Naive thymus-derived CD4-positive, alpha-beta T cell (primary cell): ENCODE data around the gene PSAT1. TPM values are rescaled to one million over a fixed set of nuclear protein-coding genes. Genes with fewer than 3 reads are reported as not detected.
A peak's percentile ranks its signal among the peaks of the same experiment; 100 is the strongest.

ENCODE experiments used
- ATAC-seq: fragments of 150-1000 bp; cut with Tn5 transposase; 2 replicates; pipeline ENCODE4 v1.10.0; 2021; ENCODE audit warnings: mild to moderate bottlenecking, moderate library complexity
- CTCF ChIA-PET: fragments of 350-600 bp; sonication (Branson Sonifier 250); formaldehyde crosslinking; loops from one replicate; lab custom pipeline; 2021; ENCODE audit warnings: antibody characterized with exemption; lab: Charles Lee
- POLR2A ChIA-PET: fragments of 350-600 bp; sonication (Branson Sonifier 250); formaldehyde crosslinking; loops from one replicate; lab custom pipeline; 2021; ENCODE audit warnings: antibody characterized with exemption, inconsistent platforms; lab: Charles Lee
- DNase-seq, 9 donors: peaks; one replicate each; pipeline versions ENCODE4 v3.0.0 to v3.0.0-alpha.2; 2020 to 2022; ENCODE audit warnings: mixed read lengths in 1 of 9
- H3K27ac ChIP-seq: one replicate; pipeline ENCODE4 v1.7.0; 2013; ENCODE audit warnings: mild to moderate bottlenecking, low read depth, low read length, moderate library complexity
- H3K27me3 ChIP-seq, 2 donors: one replicate each; pipeline ENCODE4 v1.7.0; 2013; ENCODE audit warnings: low read length in 2 of 2, mild to moderate bottlenecking in 2 of 2, moderate library complexity in 2 of 2; ENCODE audit not compliant: control insufficient read depth in 2 of 2, insufficient read depth in 2 of 2
- H3K36me3 ChIP-seq, 3 experiments: 1 replicate in 2 of 3; 2 replicates in 1 of 3; pipeline ENCODE4 v1.7.0; 2013; ENCODE audit warnings: low read length in 3 of 3, mild to moderate bottlenecking in 3 of 3, moderate library complexity in 1 of 3; ENCODE audit not compliant: insufficient read depth in 3 of 3, control insufficient read depth in 2 of 3
- H3K4me1 ChIP-seq, 2 donors: one replicate each; pipeline ENCODE4 v1.7.0; 2013; ENCODE audit warnings: low read length in 2 of 2, mild to moderate bottlenecking in 2 of 2, moderate library complexity in 1 of 2; ENCODE audit not compliant: control insufficient read depth in 2 of 2, insufficient read depth in 2 of 2
- H3K4me3 ChIP-seq: 2 replicates; pipeline ENCODE4 v1.7.0; 2013; ENCODE audit warnings: mild to moderate bottlenecking, low read length
- H3K9me3 ChIP-seq, 3 experiments: 1 replicate in 2 of 3; 2 replicates in 1 of 3; pipeline ENCODE4 v1.7.0; 2013; ENCODE audit warnings: low read length in 3 of 3; ENCODE audit not compliant: control insufficient read depth in 2 of 3
- H3K27ac Mint-ChIP-seq, 9 donors: one replicate each; pipeline ENCODE4 v1.8.0; 2020 to 2022; ENCODE audit warnings: mixed read lengths in 9 of 9, mild to moderate bottlenecking in 8 of 9, moderate library complexity in 5 of 9, inconsistent platforms in 2 of 9
- H3K27me3 Mint-ChIP-seq, 5 donors: one replicate each; pipeline ENCODE4 v1.8.0; 2021 to 2022; ENCODE audit warnings: mixed read lengths in 5 of 5, mild to moderate bottlenecking in 1 of 5
- H3K36me3 Mint-ChIP-seq, 5 donors: one replicate each; pipeline ENCODE4 v1.8.0; 2020 to 2022; ENCODE audit warnings: mixed read lengths in 5 of 5, mild to moderate bottlenecking in 3 of 5, inconsistent platforms in 1 of 5
- H3K4me1 Mint-ChIP-seq, 7 donors: one replicate each; pipeline ENCODE4 v1.8.0; 2020 to 2022; ENCODE audit warnings: mixed read lengths in 7 of 7, mild to moderate bottlenecking in 3 of 7, inconsistent platforms in 1 of 7
- H3K4me3 Mint-ChIP-seq, 10 donors: one replicate each; pipeline ENCODE4 v1.8.0; 2020 to 2022; ENCODE audit warnings: mild to moderate bottlenecking in 10 of 10, mixed read lengths in 10 of 10, moderate library complexity in 6 of 10, inconsistent platforms in 2 of 10
- H3K9me3 Mint-ChIP-seq, 11 donors: one replicate each; pipeline ENCODE4 v1.8.0; 2020 to 2022; ENCODE audit warnings: mixed read lengths in 11 of 11, mild to moderate bottlenecking in 4 of 11, inconsistent platforms in 1 of 11, moderate library complexity in 1 of 11
- intact Hi-C, 2 donors: fragments of 100-400 bp; cut with micrococcal nuclease; formaldehyde crosslinking; loops; one replicate each; pipeline ENCODE4 v1.15.1; 2023
- polyA plus RNA-seq, 2 donors: library from polyadenylated mRNA; unstranded; fragments of 300-500 nt; fragmentation: Illumina TruSeq; gene quantifications; one replicate each; pipeline ENCODE4 v1.2.3, GENCODE V29; 2021
- total RNA-seq, 6 experiments: library from RNA in 5 of 6; stranded (reverse) in 5 of 6; gene quantifications; 1 replicate in 5 of 6; 2 replicates in 1 of 6; pipeline ENCODE4 v1.2.3 and lab custom pipeline; 2021 to 2026

Gene PSAT1
- total RNA-seq (10 to 100 TPM in 2 of 5 experiments, 1 to 10 TPM in 3; 1.6 to 65.2 (median 9.5) TPM), polyA plus RNA-seq (10 to 100 TPM; 14.2 to 20.6 TPM), total RNA-seq (lab: John Stamatoyannopoulos, UW) (2.4 reads per million, percentile 12 among the genes with 10 or more reads in this experiment)

GRCh38 chr9:78296893-78297671 lies at the start of gene PSAT1:
TSS of gene PSAT1 (plus strand) at chr9:78297125. CDS start at chr9:78297211, 86 bp downstream.
- CTCF ChIA-PET, result interaction anchor here (0.6 to 1.9 kb wide), 3 partner anchors 13 to 1903 kb away, joined by 3 to 5 read pairs (median 3); partner anchors contain the start of gene RFK
- intact Hi-C loops, result loop anchor here (1.0 to 10.0 kb wide), 10 partner anchors 36 to 1274 kb away; partner anchors contain the start of genes CEP78 (in 2 of the 2), TLE4 (in 2 of the 2), VPS13A (in 2 of the 2) and GNAQ (in 1 of the 2)

DNA sequence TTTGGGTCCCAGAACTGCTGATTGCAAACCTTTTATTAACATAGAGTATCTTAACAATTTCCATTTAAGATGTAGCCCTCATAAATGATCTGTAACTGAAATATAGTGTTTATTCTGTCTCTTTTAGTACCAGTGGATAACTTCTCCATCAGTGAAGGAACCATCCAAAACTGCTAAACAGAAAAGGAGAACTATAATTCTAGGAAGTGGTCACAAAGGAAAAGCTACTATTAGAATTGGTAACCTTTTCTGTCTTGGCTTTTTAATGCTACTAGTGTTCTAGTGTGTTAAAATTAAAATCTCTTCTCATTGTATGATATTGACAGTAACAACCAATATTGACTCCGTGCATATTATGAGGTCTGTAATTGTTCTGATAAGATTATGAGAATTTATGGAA lies 48.3 kb upstream of the PSAT1 start:
- H3K27ac Mint-ChIP-seq, result peak overlapping the region in 1 of 9 donors; percentile 40
- no peaks in the 10 kb centered on the region for H3K9me3 Mint-ChIP-seq
- no peak overlapping the region for H3K27ac ChIP-seq
- H3K4me3 ChIP-seq, result no peak overlapping the region
- ATAC-seq, result no peak
- ChIA-PET CTCF (interaction anchor here (0.9 kb wide), 1 partner anchor 9 kb away, joined by 3 read pairs; no protein-coding TSS in a partner anchor), POLR2A (no interaction called here)
- no peaks in the 10 kb centered on the region for H3K4me1 ChIP-seq
- H3K27me3 Mint-ChIP-seq, result no peaks in the 10 kb centered on the region
- H3K27me3 ChIP-seq, result no peaks in the 10 kb centered on the region
- peaks cover 7 to 50% (median 20%) of the 10 kb centered on the region in 5 donors for H3K36me3 Mint-ChIP-seq
- no peaks in the 10 kb centered on the region for H3K9me3 ChIP-seq
- intact Hi-C loops, result no loop called here
- H3K36me3 ChIP-seq, result peaks cover 0 to 18% (median 11%) of the 10 kb centered on the region in 3 experiments
- H3K4me1 Mint-ChIP-seq, result peaks cover 0 to 14% (median 0%) of the 10 kb centered on the region in 7 donors
- DNase-seq, result no peak
- no peak overlapping the region for H3K4me3 Mint-ChIP-seq

More at GRCh38 chr9:78296893-78297671, at the start of gene PSAT1:
- Mint-ChIP-seq H3K36me3 (peaks cover 0 to 16% (median 5%) of the 10 kb centered on the region in 5 donors), H3K4me1 (peaks cover 21 to 59% (median 44%) of the 10 kb centered on the region in 7 donors), H3K4me3 (peak within 1 kb of the TSS; percentile 86 to 95 (median 92)), H3K27me3 (peaks cover 0 to 5% (median 0%) of the 10 kb centered on the region in 5 donors), H3K9me3 (no peaks in the 10 kb centered on the region), H3K27ac (peak within 1 kb of the TSS; percentile 60 to 95 (median 81))
- Histone ChIP-seq H3K4me1 (peaks cover 4 to 8% of the 10 kb centered on the region in 2 donors), H3K4me3 (peak within 1 kb of the TSS; percentile 86), H3K36me3 (no peaks in the 10 kb centered on the region), H3K9me3 (no peaks in the 10 kb centered on the region), H3K27ac (peak within 1 kb of the TSS; percentile 56), H3K27me3 (no peaks in the 10 kb centered on the region)
- DNase-seq (peak; percentile 69 to 91 (median 88)), ATAC-seq (peak; percentile 99)
- POLR2A ChIA-PET, result interaction anchor here (0.5 to 1.6 kb wide), 4 partner anchors 60 to 1120 kb away, joined by 3 to 4 read pairs (median 3); partner anchors contain the start of gene VPS13A

GRCh38 chr9:78249542-78249941 lies 47.4 kb upstream of the PSAT1 start:
- H3K4me1 Mint-ChIP-seq, result peaks cover 0 to 14% (median 0%) of the 10 kb centered on the region in 7 donors
- DNase-seq, result no peak
- Histone ChIP-seq H3K4me3 (no peak overlapping the region), H3K27ac (no peak overlapping the region), H3K4me1 (no peaks in the 10 kb centered on the region), H3K36me3 (peaks cover 0 to 22% (median 11%) of the 10 kb centered on the region in 3 experiments), H3K27me3 (no peaks in the 10 kb centered on the region), H3K9me3 (no peaks in the 10 kb centered on the region)
- peaks cover 7 to 54% (median 20%) of the 10 kb centered on the region in 5 donors for H3K36me3 Mint-ChIP-seq
- H3K9me3 Mint-ChIP-seq, result no peaks in the 10 kb centered on the region
- no peak overlapping the region for H3K27ac Mint-ChIP-seq
- ATAC-seq, result no peak
- CTCF ChIA-PET, result no interaction called here
- intact Hi-C loops, result no loop called here
- POLR2A ChIA-PET, result interaction anchor here (0.7 kb wide), 1 partner anchor 48 kb away, joined by 9 read pairs; no protein-coding TSS in a partner anchor
- H3K4me3 Mint-ChIP-seq, result no peak overlapping the region
- no peaks in the 10 kb centered on the region for H3K27me3 Mint-ChIP-seq

- ChIA-PET CTCF (no interaction called here), POLR2A (no interaction called here)
- Histone ChIP-seq H3K27ac (no peak overlapping the region), H3K36me3 (peaks cover 4 to 27% (median 6%) of the 10 kb centered on the region in 3 experiments), H3K27me3 (no peaks in the 10 kb centered on the region), H3K9me3 (no peaks in the 10 kb centered on the region), H3K4me1 (no peaks in the 10 kb centered on the region), H3K4me3 (no peak overlapping the region)
- H3K36me3 Mint-ChIP-seq, result peaks cover 6 to 48% (median 14%) of the 10 kb centered on the region in 5 donors
- DNase-seq (no peak), ATAC-seq (no peak)
- H3K4me3 Mint-ChIP-seq, result no peak overlapping the region
- no peaks in the 10 kb centered on the region for H3K9me3 Mint-ChIP-seq
- no peaks in the 10 kb centered on the region for H3K27me3 Mint-ChIP-seq
- intact Hi-C loops, result no loop called here
- peaks cover 0 to 9% (median 0%) of the 10 kb centered on the region in 7 donors for H3K4me1 Mint-ChIP-seq
- no peak overlapping the region for H3K27ac Mint-ChIP-seq
Measured at GRCh38 chr9:78252616-78253015, 44.3 kb upstream of the PSAT1 start.

GRCh38 chr9:78253285-78253684 lies 43.6 kb upstream of the PSAT1 start:
- Mint-ChIP-seq H3K4me1 (peaks cover 0 to 7% (median 0%) of the 10 kb centered on the region in 7 donors), H3K27ac (no peak overlapping the region), H3K27me3 (no peaks in the 10 kb centered on the region), H3K36me3 (peaks cover 6 to 43% (median 9%) of the 10 kb centered on the region in 5 donors), H3K9me3 (no peaks in the 10 kb centered on the region), H3K4me3 (no peak overlapping the region)
- CTCF ChIA-PET, result no interaction called here
- Histone ChIP-seq H3K27ac (no peak overlapping the region), H3K4me1 (no peaks in the 10 kb centered on the region), H3K27me3 (no peaks in the 10 kb centered on the region), H3K4me3 (no peak overlapping the region), H3K9me3 (no peaks in the 10 kb centered on the region), H3K36me3 (peaks cover 4 to 28% (median 6%) of the 10 kb centered on the region in 3 experiments)
- ATAC-seq (no peak), DNase-seq (no peak)
- POLR2A ChIA-PET, result no interaction called here
- intact Hi-C loops, result no loop called here

DNA sequence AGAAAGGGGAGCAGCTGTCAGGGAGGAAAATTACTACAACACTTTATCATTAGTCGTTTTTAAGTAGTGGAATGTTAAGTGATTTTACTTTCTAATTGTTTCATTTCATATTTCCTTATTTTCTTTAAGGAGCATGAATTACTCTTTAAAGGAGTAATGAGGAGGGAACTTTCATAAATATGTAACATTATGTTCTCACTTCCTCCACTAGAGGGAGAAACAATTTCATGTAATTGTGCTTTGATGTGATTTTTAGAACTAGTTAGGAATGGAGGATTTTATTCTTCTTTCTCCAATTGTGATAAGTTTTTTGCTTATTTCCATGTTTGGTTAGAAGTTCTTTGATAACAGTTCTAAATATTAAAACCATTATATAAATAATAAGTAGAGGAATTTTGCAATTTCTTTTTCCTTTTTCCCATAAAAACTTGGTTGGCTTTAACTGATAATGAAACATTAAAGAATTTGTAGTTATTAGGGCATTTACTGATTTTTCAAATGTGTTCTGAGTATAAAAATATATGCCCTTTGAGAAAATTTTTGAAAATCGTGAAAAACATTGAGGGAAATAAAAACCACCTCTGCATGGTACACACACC lies 35.4 kb upstream of the PSAT1 start:
- POLR2A ChIA-PET, result no interaction called here
- intact Hi-C loops, result loop anchor here (1.0 to 5.0 kb wide), 4 partner anchors 36 to 1859 kb away; partner anchors contain the start of gene PSAT1 (in 2 of the 2)
- Histone ChIP-seq H3K4me1 (no peaks in the 10 kb centered on the region), H3K9me3 (no peaks in the 10 kb centered on the region), H3K27me3 (no peaks in the 10 kb centered on the region), H3K4me3 (no peak overlapping the region), H3K36me3 (peaks cover 5 to 14% (median 6%) of the 10 kb centered on the region in 3 experiments), H3K27ac (no peak overlapping the region)
- Mint-ChIP-seq H3K27me3 (no peaks in the 10 kb centered on the region), H3K4me3 (no peak overlapping the region), H3K36me3 (peaks cover 2 to 31% (median 5%) of the 10 kb centered on the region in 5 donors), H3K27ac (peak overlapping the region in 1 of 9 donors; percentile 43), H3K9me3 (no peaks in the 10 kb centered on the region), H3K4me1 (peaks cover 0 to 3% (median 0%) of the 10 kb centered on the region in 7 donors)
- CTCF ChIA-PET, result interaction anchor here (0.6 to 3.5 kb wide), 4 partner anchors 36 to 211 kb away, joined by 3 to 21 read pairs (median 4); no protein-coding TSS in a partner anchor
- ATAC-seq (no peak), DNase-seq (peak in 4 of 9 donors; percentile 21 to 35 (median 32))
